OCI-LY1 (cell line): ENCODE measurements around the gene ROR2.

ENCODE experiments used
- H2AFZ ChIP-seq: fragments of 200-600 bp; sonication (generic), shearing (Covaris generic); 2 replicates; pipeline ENCODE4 v1.6.0; 2014; ENCODE audit warnings: antibody characterized with exemption, mild to moderate bottlenecking, low read length
- H3F3A ChIP-seq: fragments of 200-600 bp; sonication (generic), shearing (Covaris generic); 2 replicates; pipeline ENCODE4 v1.6.0; 2014; ENCODE audit warnings: mild to moderate bottlenecking, antibody characterized with exemption, low read length, moderate library complexity; ENCODE audit not compliant: insufficient read depth
- H3K27ac ChIP-seq: fragments of 200-600 bp; sonication (generic); 2 replicates; pipeline ENCODE4 v1.5.1; 2014; ENCODE audit warnings: low read length, mixed run types, mild to moderate bottlenecking, low read depth; ENCODE audit not compliant: poor library complexity, severe bottlenecking
- H3K27me3 ChIP-seq: fragments of 200-600 bp; sonication (generic); 2 replicates; pipeline ENCODE4 v1.6.0; 2014; ENCODE audit warnings: antibody characterized with exemption, mild to moderate bottlenecking, low read length, moderate library complexity; ENCODE audit not compliant: insufficient read depth
- H3K36me3 ChIP-seq: fragments of 200-600 bp; sonication (generic); 2 replicates; pipeline ENCODE4 v1.6.1; 2014; ENCODE audit warnings: mild to moderate bottlenecking, antibody characterized with exemption, low read length, moderate library complexity, mixed read lengths; ENCODE audit not compliant: insufficient read depth
- H3K4me1 ChIP-seq: fragments of 200-600 bp; sonication (generic); 2 replicates; pipeline ENCODE4 v1.5.1; 2014; ENCODE audit warnings: mild to moderate bottlenecking, low read length, moderate library complexity; ENCODE audit not compliant: insufficient read depth, severe bottlenecking
- H3K4me2 ChIP-seq: fragments of 200-600 bp; sonication (generic), shearing (Covaris generic); 2 replicates; pipeline ENCODE4 v1.6.1; 2014; ENCODE audit warnings: low read length
- H3K4me3 ChIP-seq: fragments of 200-600 bp; sonication (generic); 2 replicates; pipeline ENCODE4 v1.5.1; 2014; ENCODE audit warnings: low read length, low read depth, mild to moderate bottlenecking, mixed read lengths; ENCODE audit not compliant: poor library complexity, severe bottlenecking
- H3K79me2 ChIP-seq: fragments of 200-600 bp; shearing (Covaris generic); 2 replicates; pipeline ENCODE4 v1.6.1; 2016; ENCODE audit warnings: mixed run types, low read length, mixed read lengths; ENCODE audit not compliant: insufficient read depth
- H3K9ac ChIP-seq: fragments of 200-600 bp; sonication (generic), shearing (Covaris generic); 2 replicates; pipeline ENCODE4 v1.6.1; 2014; ENCODE audit warnings: mild to moderate bottlenecking, low read length, mixed read lengths
- H3K9me2 ChIP-seq: fragments of 200-600 bp; sonication (generic), shearing (Covaris generic); 2 replicates; pipeline ENCODE4 v1.6.1; 2014; ENCODE audit warnings: low read depth, mild to moderate bottlenecking, low read length, mixed read lengths
- H3K9me3 ChIP-seq: fragments of 200-600 bp; shearing (Covaris generic); 2 replicates; pipeline ENCODE4 v1.6.1; 2014; ENCODE audit warnings: low read length, mixed read lengths
- H4K20me1 ChIP-seq: fragments of 200-600 bp; sonication (generic), shearing (Covaris generic); 2 replicates; pipeline ENCODE4 v1.6.0; 2016; ENCODE audit warnings: mild to moderate bottlenecking, low read length; ENCODE audit not compliant: insufficient read depth
- CTCF ChIP-seq: fragments of 200-600 bp; sonication (generic), shearing (Covaris generic); IDR thresholded peaks from 2 replicates; pipeline ENCODE4 v1.5.1; 2017; ENCODE audit warnings: mild to moderate bottlenecking, antibody characterized with exemption, low read length, moderate library complexity, mixed read lengths
- EZH2 ChIP-seq: fragments of 200-600 bp; sonication (generic), shearing (Covaris generic); IDR thresholded peaks from 2 replicates; pipeline ENCODE4 v1.8.0; 2017; ENCODE audit warnings: borderline replicate concordance, mixed run types, mild to moderate bottlenecking, antibody characterized with exemption, low read length, moderate library complexity, mixed read lengths

Gene ROR2

GRCh38 chr9:91946653-91947488 is 3.2 kb downstream of the ROR2 start:
- H3K27me3 ChIP-seq, result no peaks in the 10 kb centered on the region; the same call in 1 of the 2 replicates
- no peak for TF ChIP-seq CTCF
- no peak for TF ChIP-seq EZH2

GRCh38 chr9:91946196-91946595 is 3.8 kb downstream of the ROR2 start:
- Histone ChIP-seq H4K20me1 (no peaks in the 10 kb centered on the region), H3K27ac (no peak overlapping the region), H3K79me2 (no peaks in the 10 kb centered on the region), H3K4me1 (no peaks in the 10 kb centered on the region), H3K27me3 (no peaks in the 10 kb centered on the region), H3K4me3 (no peak overlapping the region), H3K9me2 (no peaks in the 10 kb centered on the region), H3K9me3 (no peaks in the 10 kb centered on the region), H3K9ac (no peak overlapping the region), H2AFZ (no peak overlapping the region), H3F3A (no peaks in the 10 kb centered on the region), H3K36me3 (no peaks in the 10 kb centered on the region), H3K4me2 (no peak overlapping the region)
- TF ChIP-seq CTCF, result no peak
- no peak for TF ChIP-seq EZH2

More at GRCh38 chr9:91946653-91947488, 3.2 kb downstream of the ROR2 start:
- Histone ChIP-seq H3K9me3 (no peaks in the 10 kb centered on the region), H3K9ac (no peak overlapping the region), H3F3A (no peaks in the 10 kb centered on the region), H2AFZ (no peak overlapping the region), H3K4me1 (no peaks in the 10 kb centered on the region), H3K36me3 (no peaks in the 10 kb centered on the region), H3K27ac (no peak overlapping the region), H3K4me2 (no peak overlapping the region), H3K79me2 (no peaks in the 10 kb centered on the region), H3K4me3 (no peak overlapping the region), H3K9me2 (no peaks in the 10 kb centered on the region), H4K20me1 (no peaks in the 10 kb centered on the region)

- Histone ChIP-seq H3K27me3 (no peaks in the 10 kb centered on the region), H3K4me1 (no peaks in the 10 kb centered on the region), H2AFZ (no peak overlapping the region), H3K4me2 (no peak overlapping the region), H3K27ac (no peak overlapping the region), H3K4me3 (no peak overlapping the region), H3K36me3 (no peaks in the 10 kb centered on the region), H3K9me3 (no peaks in the 10 kb centered on the region), H3F3A (no peaks in the 10 kb centered on the region), H4K20me1 (no peaks in the 10 kb centered on the region), H3K79me2 (no peaks in the 10 kb centered on the region), H3K9ac (no peak overlapping the region), H3K9me2 (no peaks in the 10 kb centered on the region)
- TF ChIP-seq EZH2, result no peak
- no peak for TF ChIP-seq CTCF
Measured at GRCh38 chr9:91945277-91946085, 4.5 kb downstream of the ROR2 start.
